Astrocyte (in vitro differentiated cells and primary cell): ENCODE measurements around the gene PDXK. TPM values are rescaled to one million over a fixed set of nuclear protein-coding genes. Genes with fewer than 3 reads are reported as not detected.

Experiments
- DNase-seq: peaks from one replicate; pipeline ENCODE4 v3.0.0-alpha.2; 2010; ENCODE audit warnings: low read depth
- FAIRE-seq: peaks from 2 replicates; lab custom pipeline; 2011; peaks lifted over from hg19 to GRCh38; lab: Jason Lieb, UNC
- H2AFZ ChIP-seq: 2 replicates; pipeline ENCODE4 v1.6.0; 2012; ENCODE audit warnings: low read depth, low read length, inconsistent platforms
- H3K27ac ChIP-seq: 2 replicates; pipeline ENCODE4 v1.5.1; 2011; ENCODE audit warnings: low read depth, low read length, inconsistent platforms
- H3K27me3 ChIP-seq: 2 replicates; pipeline ENCODE4 v1.6.0; 2011; ENCODE audit warnings: low read length, inconsistent platforms; ENCODE audit not compliant: insufficient read depth
- H3K36me3 ChIP-seq: 2 replicates; pipeline ENCODE4 v1.5.1; 2011; ENCODE audit warnings: low read length, inconsistent platforms; ENCODE audit not compliant: insufficient read depth
- H3K4me1 ChIP-seq: 2 replicates; pipeline ENCODE4 v1.5.1; 2011; ENCODE audit warnings: low read length, inconsistent platforms; ENCODE audit not compliant: insufficient read depth
- H3K4me2 ChIP-seq: 2 replicates; pipeline ENCODE4 v1.6.0; 2012; ENCODE audit warnings: low read length, inconsistent platforms
- H3K4me3 ChIP-seq: 2 replicates; pipeline ENCODE4 v1.5.1; 2011; ENCODE audit warnings: low read depth, mild to moderate bottlenecking, low read length, inconsistent platforms; ENCODE audit not compliant: insufficient read depth
- H3K79me2 ChIP-seq: 2 replicates; pipeline ENCODE4 v1.6.0; 2012; ENCODE audit warnings: mild to moderate bottlenecking, low read length, inconsistent platforms; ENCODE audit not compliant: insufficient read depth
- H3K9ac ChIP-seq: 2 replicates; pipeline ENCODE4 v1.6.0; 2012; ENCODE audit warnings: mild to moderate bottlenecking, low read length, inconsistent platforms
- H3K9me3 ChIP-seq: 2 replicates; pipeline ENCODE4 v1.5.1; 2012; ENCODE audit warnings: low read depth, mild to moderate bottlenecking, low read length, inconsistent platforms; ENCODE audit not compliant: insufficient read depth
- H4K20me1 ChIP-seq: 2 replicates; pipeline ENCODE4 v1.6.0; 2012; ENCODE audit warnings: low read length, inconsistent platforms; ENCODE audit not compliant: insufficient read depth
- H3K27ac Mint-ChIP-seq: one replicate; pipeline ENCODE4 v1.8.0; 2021; ENCODE audit warnings: mild to moderate bottlenecking, mixed read lengths; ENCODE audit not compliant: unreplicated experiment
- H3K27me3 Mint-ChIP-seq: one replicate; pipeline ENCODE4 v1.8.0; 2021; ENCODE audit warnings: low read depth, mixed read lengths; ENCODE audit not compliant: unreplicated experiment
- H3K36me3 Mint-ChIP-seq: one replicate; pipeline ENCODE4 v1.8.0; 2021; ENCODE audit warnings: low read depth, mixed read lengths; ENCODE audit not compliant: unreplicated experiment
- H3K4me1 Mint-ChIP-seq: one replicate; pipeline ENCODE4 v1.8.0; 2021; ENCODE audit warnings: low read depth, mixed read lengths; ENCODE audit not compliant: unreplicated experiment
- H3K4me3 Mint-ChIP-seq: one replicate; pipeline ENCODE4 v1.8.0; 2021; ENCODE audit warnings: mild to moderate bottlenecking, moderate library complexity, mixed read lengths; ENCODE audit not compliant: unreplicated experiment
- H3K9me3 Mint-ChIP-seq: one replicate; pipeline ENCODE4 v1.8.0; 2021; ENCODE audit warnings: mild to moderate bottlenecking, mixed read lengths; ENCODE audit not compliant: unreplicated experiment
- CTCF ChIP-seq: IDR thresholded peaks from 2 replicates; pipeline ENCODE4 v1.5.1; 2011; ENCODE audit warnings: low read depth, mild to moderate bottlenecking, inconsistent platforms, low read length, moderate library complexity; ENCODE audit not compliant: insufficient read depth
- EZH2 ChIP-seq: IDR thresholded peaks from 2 replicates; pipeline ENCODE4 v1.6.1; 2012; ENCODE audit warnings: mild to moderate bottlenecking, low read length, inconsistent platforms; ENCODE audit not compliant: insufficient read depth
- total RNA-seq: library from RNA; stranded (reverse); gene quantifications from 2 replicates; pipeline ENCODE4 v1.2.1, GENCODE V29; 2021

PDXK gene
- total RNA-seq, 1 donor from 2014 or later, result 180 TPM

GRCh38 chr21:43717166-43717853, 1.6 kb upstream of the PDXK start:
- no peak overlapping the region for H3K4me2 ChIP-seq
- H3K9ac ChIP-seq, result no peak overlapping the region
- H3K9me3 ChIP-seq, result no peaks in the 10 kb centered on the region
- H4K20me1 ChIP-seq, result peaks cover 28% of the 10 kb centered on the region
- H3K36me3 ChIP-seq, result no peaks in the 10 kb centered on the region
- H3K36me3 Mint-ChIP-seq, result peaks cover 5% of the 10 kb centered on the region
- no peaks in the 10 kb centered on the region for H3K27me3 ChIP-seq
- H3K4me3 ChIP-seq, result no peak overlapping the region
- H3K27me3 Mint-ChIP-seq, result no peaks in the 10 kb centered on the region
- H3K9me3 Mint-ChIP-seq, result no peaks in the 10 kb centered on the region
- no peak overlapping the region for H3K27ac ChIP-seq
- peak overlapping the region; percentile 80 for H3K4me3 Mint-ChIP-seq
- DNase-seq (no peak), FAIRE-seq (no peak)
- peaks cover 32% of the 10 kb centered on the region for H3K79me2 ChIP-seq
- H2AFZ ChIP-seq, result no peak overlapping the region
- H3K27ac Mint-ChIP-seq, result peak overlapping the region; percentile 10
- TF ChIP-seq CTCF (no peak), EZH2 (no peak)
- H3K4me1 ChIP-seq, result peaks cover 19% of the 10 kb centered on the region
- peaks cover 21% of the 10 kb centered on the region for H3K4me1 Mint-ChIP-seq

GRCh38 chr21:43717967-43718871, 710 bp upstream of the PDXK start:
- Mint-ChIP-seq H3K36me3 (peaks cover 10% of the 10 kb centered on the region), H3K27me3 (no peaks in the 10 kb centered on the region), H3K4me1 (peaks cover 15% of the 10 kb centered on the region), H3K9me3 (no peaks in the 10 kb centered on the region), H3K4me3 (peak overlapping the region; percentile 80), H3K27ac (peak overlapping the region; percentile 84)
- Histone ChIP-seq H3K27me3 (no peaks in the 10 kb centered on the region), H3K4me3 (peak overlapping the region; percentile 80), H3K27ac (peak overlapping the region; percentile 91), H3K9ac (peak overlapping the region; percentile 91), H3K79me2 (peaks cover 36% of the 10 kb centered on the region), H3K9me3 (no peaks in the 10 kb centered on the region), H3K4me1 (peaks cover 17% of the 10 kb centered on the region), H2AFZ (peak overlapping the region; percentile 88), H4K20me1 (peaks cover 35% of the 10 kb centered on the region), H3K4me2 (peak overlapping the region; percentile 100), H3K36me3 (no peaks in the 10 kb centered on the region)
- DNase-seq, result no peak
- TF ChIP-seq CTCF (no peak), EZH2 (no peak)
- no peak for FAIRE-seq
